ENCODE data around the gene ASAP3.

ASAP3 gene

DNA sequence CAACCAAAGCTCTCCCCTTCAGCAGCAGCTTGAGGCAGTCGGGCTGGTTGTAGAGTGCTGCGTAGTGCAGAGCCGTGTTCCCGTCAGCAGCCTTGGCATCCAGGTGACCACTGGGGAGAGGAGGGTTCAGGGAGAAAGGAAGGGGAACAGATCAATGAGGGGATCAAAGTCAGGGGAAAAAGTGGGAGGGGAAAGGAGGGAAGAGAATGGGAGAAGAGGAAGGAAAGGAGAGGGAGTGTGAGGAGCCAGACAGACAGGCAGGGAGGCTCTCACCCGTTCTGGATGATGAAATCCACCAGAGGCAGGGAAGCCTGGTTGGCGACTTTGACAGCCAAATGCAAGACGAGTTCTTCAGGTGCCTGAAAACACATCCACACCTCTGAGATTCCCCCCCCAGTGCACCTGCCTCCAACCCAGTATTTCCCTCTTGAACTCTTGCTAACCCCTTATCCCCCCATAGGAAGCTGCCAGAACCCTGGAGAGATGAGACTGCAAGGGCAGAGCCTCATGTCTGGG lies 49.7 kb downstream of the ASAP3 start:
- H3K79me2 ChIP-seq (ENCODE audit: insufficient read depth, low read length), result no peaks in the 10 kb centered on the region
- H3K4me3 ChIP-seq (ENCODE audit: low read depth in 1 of 2, low read length in 2 of 2), result no peak overlapping the region
- H3K9me3 ChIP-seq (ENCODE audit: insufficient read depth, low read length, severe bottlenecking), result no peaks in the 10 kb centered on the region
- no peak overlapping the region for H3K27ac ChIP-seq (ENCODE audit: low read length)
- no peak overlapping the region for H3K4me2 ChIP-seq (ENCODE audit: insufficient read depth, low read length)
- peaks cover 10% of the 10 kb centered on the region for H3K27me3 ChIP-seq (ENCODE audit: insufficient read depth, low read length, poor library complexity)
- H4K20me1 ChIP-seq (ENCODE audit: insufficient read depth, low read length), result no peaks in the 10 kb centered on the region
- H3K4me1 ChIP-seq (ENCODE audit: insufficient read depth, low read length), result no peaks in the 10 kb centered on the region
- TF ChIP-seq EZH2 (IDR thresholded peaks at IDR 0.05; ENCODE audit: borderline replicate concordance, low read depth, low read length, severe bottlenecking), result no peak
- TF ChIP-seq, protein P1, sequence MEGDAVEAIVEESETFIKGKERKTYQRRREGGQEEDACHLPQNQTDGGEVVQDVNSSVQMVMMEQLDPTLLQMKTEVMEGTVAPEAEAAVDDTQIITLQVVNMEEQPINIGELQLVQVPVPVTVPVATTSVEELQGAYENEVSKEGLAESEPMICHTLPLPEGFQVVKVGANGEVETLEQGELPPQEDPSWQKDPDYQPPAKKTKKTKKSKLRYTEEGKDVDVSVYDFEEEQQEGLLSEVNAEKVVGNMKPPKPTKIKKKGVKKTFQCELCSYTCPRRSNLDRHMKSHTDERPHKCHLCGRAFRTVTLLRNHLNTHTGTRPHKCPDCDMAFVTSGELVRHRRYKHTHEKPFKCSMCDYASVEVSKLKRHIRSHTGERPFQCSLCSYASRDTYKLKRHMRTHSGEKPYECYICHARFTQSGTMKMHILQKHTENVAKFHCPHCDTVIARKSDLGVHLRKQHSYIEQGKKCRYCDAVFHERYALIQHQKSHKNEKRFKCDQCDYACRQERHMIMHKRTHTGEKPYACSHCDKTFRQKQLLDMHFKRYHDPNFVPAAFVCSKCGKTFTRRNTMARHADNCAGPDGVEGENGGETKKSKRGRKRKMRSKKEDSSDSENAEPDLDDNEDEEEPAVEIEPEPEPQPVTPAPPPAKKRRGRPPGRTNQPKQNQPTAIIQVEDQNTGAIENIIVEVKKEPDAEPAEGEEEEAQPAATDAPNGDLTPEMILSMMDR (IDR thresholded peaks at IDR 0.05; ENCODE audit: borderline replicate concordance, extremely low read depth, low read length, poor library complexity, severe bottlenecking), result no peak
- no peaks in the 10 kb centered on the region for H3K36me3 ChIP-seq (ENCODE audit: insufficient read depth, low read length)
- no peak overlapping the region for H3K9ac ChIP-seq (ENCODE audit: low read depth, low read length)
- no peak for DNase-seq
- ATAC-seq (ENCODE audit: insufficient read depth, low read depth), result no peak
- H2AFZ ChIP-seq (ENCODE audit: low read depth, low read length), result no peak overlapping the region

DNA sequence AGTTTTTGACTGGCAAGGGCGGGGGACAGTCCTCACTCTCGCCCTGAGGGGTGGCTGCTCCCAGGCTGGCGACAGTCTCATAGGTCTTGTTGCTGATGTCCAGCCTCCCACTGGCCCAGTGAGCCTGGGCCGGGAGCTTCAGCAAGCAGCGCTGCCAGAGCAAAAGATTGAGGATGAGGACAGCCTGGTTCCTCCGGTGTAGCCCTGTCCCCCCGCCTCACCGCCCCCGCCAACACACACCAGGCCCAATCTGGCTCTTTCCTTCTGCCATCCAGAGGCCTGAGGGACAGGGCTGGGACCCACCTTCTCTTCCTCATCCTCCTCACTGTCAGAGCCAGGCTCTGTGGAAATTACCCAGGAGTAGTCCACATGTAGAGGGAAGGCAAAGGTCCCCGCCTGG lies 50.9 kb downstream of the ASAP3 start:
- Histone ChIP-seq H2AFZ (ENCODE audit: low read depth, low read length) (no peak overlapping the region), H3K9ac (ENCODE audit: low read depth, low read length) (no peak overlapping the region), H3K4me3 (ENCODE audit: low read depth in 1 of 2, low read length in 2 of 2) (no peak overlapping the region), H3K4me1 (ENCODE audit: insufficient read depth, low read length) (no peaks in the 10 kb centered on the region), H3K36me3 (ENCODE audit: insufficient read depth, low read length) (no peaks in the 10 kb centered on the region), H3K4me2 (ENCODE audit: insufficient read depth, low read length) (no peak overlapping the region), H3K27me3 (ENCODE audit: insufficient read depth, low read length, poor library complexity) (peaks cover 21% of the 10 kb centered on the region), H3K9me3 (ENCODE audit: insufficient read depth, low read length, severe bottlenecking) (no peaks in the 10 kb centered on the region), H3K27ac (ENCODE audit: low read length) (no peak overlapping the region), H4K20me1 (ENCODE audit: insufficient read depth, low read length) (no peaks in the 10 kb centered on the region), H3K79me2 (ENCODE audit: insufficient read depth, low read length) (no peaks in the 10 kb centered on the region)
- TF ChIP-seq, protein P1 (IDR thresholded peaks at IDR 0.05; ENCODE audit: borderline replicate concordance, extremely low read depth, low read length, poor library complexity, severe bottlenecking), result no peak
- TF ChIP-seq EZH2 (IDR thresholded peaks at IDR 0.05; ENCODE audit: borderline replicate concordance, low read depth, low read length, severe bottlenecking), result no peak
- ATAC-seq (ENCODE audit: insufficient read depth, low read depth), result no peak
- DNase-seq, result no peak

DNA sequence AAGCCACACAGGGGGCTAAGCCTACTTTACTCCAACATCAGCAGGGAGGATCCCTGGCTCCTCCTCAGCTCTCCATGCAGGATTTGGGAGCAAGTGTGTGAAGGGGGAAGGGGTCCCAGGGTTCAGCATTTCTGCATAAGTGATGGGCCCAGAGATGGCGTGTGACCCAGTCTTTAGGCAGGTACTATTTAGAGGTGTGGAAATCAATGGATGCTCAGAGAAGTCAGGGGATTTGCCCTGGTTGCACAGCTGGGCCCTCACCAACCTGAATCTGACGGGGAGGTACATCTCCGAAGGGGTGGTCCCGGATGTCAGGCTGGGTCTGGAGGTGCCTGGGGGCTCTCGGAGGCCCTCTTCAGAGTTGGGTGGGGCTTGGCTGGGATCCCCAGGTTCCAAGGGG lies 52.5 kb downstream of the ASAP3 start:
- DNase-seq, result no peak
- H3K9me3 ChIP-seq (ENCODE audit: insufficient read depth, low read length, severe bottlenecking), result no peaks in the 10 kb centered on the region
- ATAC-seq (ENCODE audit: insufficient read depth, low read depth), result no peak
- no peak overlapping the region for H3K4me2 ChIP-seq (ENCODE audit: insufficient read depth, low read length)
- no peaks in the 10 kb centered on the region for H3K36me3 ChIP-seq (ENCODE audit: insufficient read depth, low read length)
- peaks cover 24% of the 10 kb centered on the region for H3K27me3 ChIP-seq (ENCODE audit: insufficient read depth, low read length, poor library complexity)
- H3K9ac ChIP-seq (ENCODE audit: low read depth, low read length), result no peak overlapping the region
- TF ChIP-seq, protein P1 (IDR thresholded peaks at IDR 0.05; ENCODE audit: borderline replicate concordance, extremely low read depth, low read length, poor library complexity, severe bottlenecking), result no peak
- no peak for TF ChIP-seq EZH2 (IDR thresholded peaks at IDR 0.05; ENCODE audit: borderline replicate concordance, low read depth, low read length, severe bottlenecking)
- H3K79me2 ChIP-seq (ENCODE audit: insufficient read depth, low read length), result no peaks in the 10 kb centered on the region
- no peaks in the 10 kb centered on the region for H4K20me1 ChIP-seq (ENCODE audit: insufficient read depth, low read length)
- no peak overlapping the region for H3K4me3 ChIP-seq (ENCODE audit: low read depth in 1 of 2, low read length in 2 of 2)
- no peak overlapping the region for H2AFZ ChIP-seq (ENCODE audit: low read depth, low read length)
- no peak overlapping the region for H3K27ac ChIP-seq (ENCODE audit: low read length)
- H3K4me1 ChIP-seq (ENCODE audit: insufficient read depth, low read length), result no peaks in the 10 kb centered on the region

DNA sequence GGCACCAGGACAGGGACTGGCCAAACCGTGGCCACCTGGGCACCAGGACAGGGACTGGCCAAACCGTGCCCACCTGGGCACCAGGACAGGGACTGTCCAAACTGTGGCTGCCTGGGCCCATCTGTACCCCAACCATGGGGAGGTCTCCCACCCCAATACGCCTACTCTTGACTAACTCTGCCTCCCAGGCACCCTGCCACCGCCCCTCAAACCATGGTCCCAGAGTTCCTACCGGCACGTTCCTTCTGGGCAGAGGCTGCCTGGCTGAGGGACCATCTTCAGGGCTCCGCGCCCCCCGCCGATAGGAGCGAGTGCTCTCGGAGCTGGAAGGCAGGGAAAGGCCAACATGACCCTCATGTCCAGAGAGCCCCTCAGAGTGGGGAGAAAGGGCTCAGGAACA lies 53.2 kb downstream of the ASAP3 start:
- no peak for TF ChIP-seq EZH2 (IDR thresholded peaks at IDR 0.05; ENCODE audit: borderline replicate concordance, low read depth, low read length, severe bottlenecking)
- TF ChIP-seq, protein P1 (IDR thresholded peaks at IDR 0.05; ENCODE audit: borderline replicate concordance, extremely low read depth, low read length, poor library complexity, severe bottlenecking), result no peak
- Histone ChIP-seq H3K27me3 (ENCODE audit: insufficient read depth, low read length, poor library complexity) (peaks cover 24% of the 10 kb centered on the region), H3K36me3 (ENCODE audit: insufficient read depth, low read length) (no peaks in the 10 kb centered on the region), H3K4me3 (ENCODE audit: low read depth in 1 of 2, low read length in 2 of 2) (no peak overlapping the region), H3K9me3 (ENCODE audit: insufficient read depth, low read length, severe bottlenecking) (no peaks in the 10 kb centered on the region), H3K27ac (ENCODE audit: low read length) (no peak overlapping the region), H3K79me2 (ENCODE audit: insufficient read depth, low read length) (no peaks in the 10 kb centered on the region), H3K4me1 (ENCODE audit: insufficient read depth, low read length) (no peaks in the 10 kb centered on the region), H3K9ac (ENCODE audit: low read depth, low read length) (no peak overlapping the region), H3K4me2 (ENCODE audit: insufficient read depth, low read length) (no peak overlapping the region), H2AFZ (ENCODE audit: low read depth, low read length) (no peak overlapping the region), H4K20me1 (ENCODE audit: insufficient read depth, low read length) (no peaks in the 10 kb centered on the region)
- no peak for ATAC-seq (ENCODE audit: insufficient read depth, low read depth)
- no peak for DNase-seq
